ENCODE results near the gene PLEKHA4. TPM values are rescaled to one million over a fixed set of nuclear protein-coding genes. Genes with fewer than 3 reads are reported as not detected.

The PLEKHA4 gene
- total RNA-seq, 1 experiment from 2014 or later, result 1.2 TPM

GRCh38 chr19:48915757-48916156, 47.3 kb upstream of the PLEKHA4 start:
- H3K4me1 ChIP-seq (ENCODE audit: insufficient read depth, low read length), result no peaks in the 10 kb centered on the region
- ChIA-PET POLR2A (ENCODE audit: unreplicated experiment) (no interaction called here), CTCF (no interaction called here)
- TF ChIP-seq CTCF (conservative IDR thresholded peaks at IDR 0.05; ENCODE audit: low read depth, low read length) (no peak), EZH2 (IDR thresholded peaks at IDR 0.05; ENCODE audit: low read length, unreplicated experiment) (no peak)
- H3K4me3 ChIP-seq (ENCODE audit: low read length), result no peak overlapping the region
- no peaks in the 10 kb centered on the region for H3K27me3 ChIP-seq (ENCODE audit: low read length)
- H4K20me1 ChIP-seq (ENCODE audit: low read length), result no peaks in the 10 kb centered on the region
- DNase-seq, result no peak
- no peaks in the 10 kb centered on the region for H3K9me3 ChIP-seq (ENCODE audit: low read length)
- H3K4me2 ChIP-seq (ENCODE audit: low read length), result no peak overlapping the region
- H2AFZ ChIP-seq (ENCODE audit: low read length), result no peak overlapping the region
- H3K79me2 ChIP-seq (ENCODE audit: low read length), result no peaks in the 10 kb centered on the region
- intact Hi-C loops (cut with micrococcal nuclease), result no loop called here
- no peak for ATAC-seq
- no TSS peak for BruUV-seq (replicated peaks)
- no peaks in the 10 kb centered on the region for H3F3A ChIP-seq (ENCODE audit: low read length, unreplicated experiment)
- no peak overlapping the region for H3K9ac ChIP-seq (ENCODE audit: low read length)
- no peaks in the 10 kb centered on the region for H3K9me2 ChIP-seq (replicated peaks; ENCODE audit: low read length)
- H3K36me3 ChIP-seq (ENCODE audit: low read depth, low read length), result no peaks in the 10 kb centered on the region
- H3K27ac ChIP-seq (ENCODE audit: low read length), result no peak overlapping the region

GRCh38 chr19:48914181-48914580, 45.8 kb upstream of the PLEKHA4 start:
- no peaks in the 10 kb centered on the region for H3K36me3 ChIP-seq (ENCODE audit: low read depth, low read length)
- H2AFZ ChIP-seq (ENCODE audit: low read length), result no peak overlapping the region
- no peak overlapping the region for H3K4me3 ChIP-seq (ENCODE audit: low read length)
- no peaks in the 10 kb centered on the region for H3K27me3 ChIP-seq (ENCODE audit: low read length)
- ATAC-seq, result no peak
- H3K4me2 ChIP-seq (ENCODE audit: low read length), result no peak overlapping the region
- no peak for DNase-seq
- no peaks in the 10 kb centered on the region for H3F3A ChIP-seq (ENCODE audit: low read length, unreplicated experiment)
- ChIA-PET POLR2A (ENCODE audit: unreplicated experiment) (no interaction called here), CTCF (no interaction called here)
- intact Hi-C loops (cut with micrococcal nuclease), result no loop called here
- H3K4me1 ChIP-seq (ENCODE audit: insufficient read depth, low read length), result no peaks in the 10 kb centered on the region
- H4K20me1 ChIP-seq (ENCODE audit: low read length), result no peaks in the 10 kb centered on the region
- no peaks in the 10 kb centered on the region for H3K9me2 ChIP-seq (replicated peaks; ENCODE audit: low read length)
- BruUV-seq (replicated peaks), result no TSS peak
- H3K79me2 ChIP-seq (ENCODE audit: low read length), result no peaks in the 10 kb centered on the region
- H3K27ac ChIP-seq (ENCODE audit: low read length), result no peak overlapping the region
- H3K9ac ChIP-seq (ENCODE audit: low read length), result no peak overlapping the region
- no peaks in the 10 kb centered on the region for H3K9me3 ChIP-seq (ENCODE audit: low read length)
- TF ChIP-seq EZH2phosphoT487 (IDR thresholded peaks at IDR 0.05; ENCODE audit: borderline replicate concordance, low read length) (no peak), CTCF (conservative IDR thresholded peaks at IDR 0.05; ENCODE audit: low read depth, low read length) (no peak), EZH2 (IDR thresholded peaks at IDR 0.05; ENCODE audit: low read length, unreplicated experiment) (no peak)

- TF ChIP-seq CTCF (conservative IDR thresholded peaks at IDR 0.05; ENCODE audit: low read depth, low read length) (no peak), EZH2phosphoT487 (IDR thresholded peaks at IDR 0.05; ENCODE audit: borderline replicate concordance, low read length) (no peak)
- ATAC-seq, result no peak
- Histone ChIP-seq H3K36me3 (ENCODE audit: low read depth, low read length) (no peaks in the 10 kb centered on the region), H3K9ac (ENCODE audit: low read length) (no peak overlapping the region), H3K4me3 (ENCODE audit: low read length) (no peak overlapping the region), H3F3A (ENCODE audit: low read length, unreplicated experiment) (no peaks in the 10 kb centered on the region), H3K9me3 (ENCODE audit: low read length) (no peaks in the 10 kb centered on the region), H2AFZ (ENCODE audit: low read length) (no peak overlapping the region), H4K20me1 (ENCODE audit: low read length) (no peaks in the 10 kb centered on the region), H3K27ac (ENCODE audit: low read length) (no peak overlapping the region), H3K4me2 (ENCODE audit: low read length) (no peak overlapping the region), H3K9me2 (replicated peaks; ENCODE audit: low read length) (no peaks in the 10 kb centered on the region), H3K4me1 (ENCODE audit: insufficient read depth, low read length) (no peaks in the 10 kb centered on the region), H3K27me3 (ENCODE audit: low read length) (no peaks in the 10 kb centered on the region), H3K79me2 (ENCODE audit: low read length) (no peaks in the 10 kb centered on the region)
- POLR2A ChIA-PET (ENCODE audit: unreplicated experiment), result no interaction called here
- intact Hi-C loops (cut with micrococcal nuclease), result no loop called here
- BruUV-seq (replicated peaks), result no TSS peak
- CTCF ChIA-PET, result no interaction called here
- DNase-seq, result peak; percentile 8
These were observed 44.9 kb upstream of the PLEKHA4 start for GRCh38 chr19:48913114-48913889.

All from PC-3 (cell line).